ENCODE data around the gene TMEM106C.

The TMEM106C gene, protein sequence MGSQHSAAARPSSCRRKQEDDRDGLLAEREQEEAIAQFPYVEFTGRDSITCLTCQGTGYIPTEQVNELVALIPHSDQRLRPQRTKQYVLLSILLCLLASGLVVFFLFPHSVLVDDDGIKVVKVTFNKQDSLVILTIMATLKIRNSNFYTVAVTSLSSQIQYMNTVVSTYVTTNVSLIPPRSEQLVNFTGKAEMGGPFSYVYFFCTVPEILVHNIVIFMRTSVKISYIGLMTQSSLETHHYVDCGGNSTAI

DNA sequence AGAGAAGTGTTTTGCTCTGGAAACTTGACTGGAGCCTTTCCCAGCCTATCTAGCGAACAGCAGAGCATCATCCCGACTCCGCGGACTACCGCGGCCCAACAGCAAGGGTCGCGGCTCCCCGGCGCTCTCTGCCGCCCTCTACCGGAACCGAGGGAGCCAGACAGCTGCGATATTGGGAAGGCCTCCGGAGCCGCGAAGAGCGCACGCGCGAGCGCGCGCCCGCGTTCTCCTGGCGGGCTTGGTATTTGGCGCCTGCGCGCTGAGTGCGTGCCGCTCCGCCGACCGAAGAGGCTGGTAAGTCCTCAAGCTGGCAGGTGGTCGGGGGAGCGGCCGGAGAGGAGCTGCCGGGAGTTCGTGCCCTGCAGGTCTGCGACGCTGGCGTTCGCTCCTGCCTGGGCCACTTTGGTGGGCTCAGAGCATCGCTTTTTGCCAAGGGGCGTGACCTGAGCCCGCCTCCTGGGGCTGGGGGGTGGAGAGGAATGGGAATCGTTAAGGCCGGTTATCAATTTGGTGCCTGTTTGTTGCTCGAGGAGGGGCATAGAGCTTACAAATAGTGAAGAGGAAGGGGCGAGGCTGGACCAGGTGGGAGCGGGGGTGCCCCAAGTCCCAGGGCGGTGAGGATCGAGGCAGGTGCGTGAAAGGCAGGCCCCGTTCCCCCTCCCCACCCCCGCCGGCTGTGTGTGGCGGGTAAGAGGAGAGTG is at the start of gene TMEM106C:
Gene TMEM106C (plus strand): TSS at position 257 of the 701 bp plus-strand sequence. CDS start 641 bp downstream, outside the sequence.
- peak; percentile 93 for DNase-seq

DNA sequence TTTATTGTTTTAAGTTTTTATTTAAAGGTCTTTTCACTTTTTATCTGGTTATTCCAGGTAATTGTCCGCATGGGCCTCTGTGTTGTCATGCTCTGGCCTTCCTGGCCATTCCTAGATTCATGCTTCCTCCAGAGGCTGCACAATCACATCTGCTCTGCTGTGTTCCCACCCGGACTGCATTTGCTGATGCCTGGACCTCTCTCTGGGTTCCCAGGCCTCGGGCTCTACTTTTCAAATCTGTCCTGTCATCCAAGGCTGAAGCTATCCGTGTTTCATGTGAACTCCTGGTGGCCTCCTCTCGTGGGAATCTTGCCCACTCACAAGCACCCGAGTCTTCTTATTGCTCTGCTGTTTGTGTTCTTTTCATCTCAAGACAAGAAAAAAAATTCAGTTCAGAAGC is 42.5 kb upstream of the TMEM106C start:
- no peak for DNase-seq

DNA sequence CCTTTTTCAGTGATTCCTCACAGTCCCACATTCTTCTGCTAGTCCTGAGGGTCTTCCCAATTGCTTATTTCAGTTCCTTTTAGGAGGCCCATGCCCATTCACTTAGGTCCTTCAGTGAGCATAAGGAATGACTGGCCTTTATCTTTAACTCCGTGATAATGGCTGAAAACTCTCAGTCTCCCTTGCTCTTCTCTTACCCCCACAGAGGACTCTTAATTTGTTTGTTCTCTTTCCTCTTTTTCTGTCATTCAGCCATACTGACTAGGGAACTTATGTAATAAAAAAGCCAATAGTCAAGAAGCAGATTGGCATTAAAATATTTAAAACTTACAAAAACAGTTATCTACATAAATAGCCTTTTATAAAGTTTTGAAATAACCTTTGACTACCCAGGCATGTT is 41.5 kb upstream of the TMEM106C start:
- DNase-seq: no peak

DNA sequence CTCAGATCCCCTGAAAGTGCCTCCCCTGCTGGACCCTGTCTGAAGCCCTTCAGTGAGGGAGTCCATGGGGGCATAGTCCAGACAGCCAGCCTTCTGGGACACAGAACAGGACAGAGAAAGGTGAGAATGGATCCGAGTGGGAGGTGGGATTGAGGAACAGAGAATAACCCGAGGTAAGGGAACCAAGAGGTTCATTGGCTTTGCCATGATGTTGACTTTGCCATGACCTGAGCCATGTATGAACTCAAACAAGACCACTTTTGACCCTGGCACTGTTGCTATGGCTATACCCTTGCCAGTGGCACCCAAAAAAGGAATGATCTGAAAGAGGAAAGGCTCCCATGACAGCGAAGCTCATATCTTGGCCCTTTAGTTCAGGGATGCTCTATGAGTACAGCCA is 36.0 kb upstream of the TMEM106C start:
- no peak for DNase-seq

DNA sequence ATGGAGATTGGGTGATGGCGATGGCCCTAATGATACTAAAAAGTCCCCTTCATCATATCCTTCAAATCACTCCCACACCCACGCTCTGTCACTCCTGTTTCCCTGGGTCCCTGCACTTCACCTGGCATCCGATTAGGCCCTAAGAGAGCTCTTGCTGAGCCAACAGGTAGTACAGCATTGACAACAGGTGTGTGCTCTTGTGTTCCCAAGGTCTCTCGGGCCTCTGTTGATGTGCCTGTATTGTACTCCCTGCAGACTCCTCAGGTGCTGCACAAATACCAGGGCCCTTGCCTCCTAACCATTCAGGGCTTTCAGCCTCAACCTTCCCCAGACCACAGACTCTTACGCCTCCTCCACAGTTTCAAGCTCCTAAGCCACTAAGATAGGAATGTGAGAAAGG is 32.8 kb upstream of the TMEM106C start:
- DNase-seq: no peak

DNA sequence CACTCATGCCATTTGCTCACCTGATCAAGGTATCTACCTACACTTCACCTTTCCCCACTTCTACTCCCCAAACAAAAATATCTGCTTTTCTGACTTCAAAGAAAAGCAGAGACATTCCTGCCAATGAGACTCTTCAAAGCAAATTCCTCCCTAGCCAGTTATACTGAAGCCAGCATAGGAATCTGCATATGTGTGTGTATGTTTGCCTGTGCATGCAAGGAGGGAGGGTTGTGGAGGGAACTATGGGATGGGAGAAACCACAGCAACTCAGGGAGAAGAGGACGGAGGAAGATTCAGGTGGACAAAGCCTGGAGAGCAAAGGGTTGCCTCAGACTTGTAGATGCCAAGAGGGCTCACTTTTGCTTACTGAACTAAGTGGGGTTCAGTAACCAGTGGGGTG is 32.2 kb upstream of the TMEM106C start:
- DNase-seq: no peak

DNA sequence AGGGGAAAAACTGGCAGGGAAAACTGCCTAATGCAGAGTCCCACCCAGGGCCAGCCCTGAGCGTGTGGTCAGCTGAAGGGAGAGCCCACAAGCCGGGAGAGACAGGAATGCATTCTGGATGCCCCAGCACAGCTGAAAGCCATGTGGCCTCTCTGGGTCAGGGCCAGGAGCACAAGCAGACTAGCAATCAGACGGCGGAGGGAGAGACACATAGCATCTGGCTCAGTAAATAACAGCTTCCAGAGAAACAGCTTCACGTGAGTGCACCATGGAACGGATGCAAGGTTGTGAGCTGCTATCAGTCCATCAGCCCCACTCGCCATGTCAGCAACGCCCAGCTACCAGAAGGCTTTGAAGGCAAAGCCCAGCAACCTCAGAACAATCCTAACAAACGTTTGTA is 28.2 kb upstream of the TMEM106C start:
- DNase-seq: no peak

DNA sequence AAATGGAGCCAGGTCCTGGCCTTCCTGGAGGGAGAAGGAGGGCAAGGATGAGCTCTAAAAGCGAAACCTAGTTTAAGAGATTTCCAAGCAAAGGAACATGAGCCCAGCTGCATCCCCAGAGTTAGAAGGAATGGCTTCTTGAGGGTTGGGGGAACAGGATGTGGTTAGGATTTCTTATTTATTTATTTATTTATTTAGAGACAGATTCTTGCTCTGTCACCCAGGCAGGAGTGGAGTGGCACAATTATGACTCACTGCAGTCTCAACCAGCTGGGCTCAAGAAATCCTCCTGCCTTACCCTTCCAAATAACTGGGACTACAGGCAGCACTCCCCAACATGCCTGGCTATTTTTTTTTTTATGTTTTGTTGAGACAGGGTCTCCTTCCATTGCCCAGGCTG is 25.3 kb upstream of the TMEM106C start:
- DNase-seq: no peak

DNA sequence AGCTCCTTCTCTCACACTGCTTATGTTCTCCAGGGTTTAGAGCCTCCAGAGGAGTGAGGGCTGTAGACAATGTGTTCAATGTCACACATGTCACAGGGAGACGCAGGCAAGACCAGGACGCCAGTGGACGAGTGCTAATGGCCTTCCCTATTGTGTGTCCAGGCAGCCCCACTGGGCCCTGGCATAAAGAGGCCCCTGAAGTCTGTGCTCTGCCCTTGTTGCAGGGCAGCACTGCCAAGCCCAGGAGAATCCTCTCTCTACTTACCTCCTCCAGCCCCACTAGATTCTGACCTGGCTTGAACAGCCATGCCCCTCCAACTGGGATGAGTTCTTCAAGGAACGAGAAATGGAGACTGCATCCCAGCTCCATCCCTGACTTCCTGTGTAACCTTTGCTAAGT is 24.8 kb upstream of the TMEM106C start:
- DNase-seq: no peak

DNA sequence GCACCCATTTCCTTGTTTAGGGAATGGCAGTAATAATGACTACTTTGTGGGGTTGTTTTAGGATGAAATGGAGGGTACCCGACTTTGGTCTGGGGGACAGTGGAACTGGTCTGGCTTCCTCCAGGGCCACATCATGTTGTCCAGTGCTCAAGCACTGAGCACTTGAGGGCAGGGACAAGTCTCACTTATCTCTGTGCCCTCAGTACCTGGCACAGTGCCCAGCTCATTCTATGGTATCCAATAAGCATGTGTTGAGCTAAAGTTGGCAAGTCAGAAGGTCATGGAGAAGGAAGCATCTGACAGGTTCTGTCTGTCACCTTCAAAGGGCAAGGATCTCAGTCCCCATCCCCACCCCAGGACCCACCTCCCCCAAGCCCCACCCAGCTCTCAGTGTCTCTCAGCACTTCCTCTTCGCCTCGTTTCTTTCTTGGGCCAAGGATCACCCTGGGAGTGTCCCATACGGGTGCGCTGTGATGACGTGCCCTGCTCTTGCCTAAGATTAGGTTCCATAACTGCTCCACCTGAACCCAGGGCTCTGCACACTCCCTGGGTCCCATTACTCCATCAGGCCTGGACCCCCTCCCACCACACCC is 24.3 kb upstream of the TMEM106C start:
- DNase-seq: no peak

DNA sequence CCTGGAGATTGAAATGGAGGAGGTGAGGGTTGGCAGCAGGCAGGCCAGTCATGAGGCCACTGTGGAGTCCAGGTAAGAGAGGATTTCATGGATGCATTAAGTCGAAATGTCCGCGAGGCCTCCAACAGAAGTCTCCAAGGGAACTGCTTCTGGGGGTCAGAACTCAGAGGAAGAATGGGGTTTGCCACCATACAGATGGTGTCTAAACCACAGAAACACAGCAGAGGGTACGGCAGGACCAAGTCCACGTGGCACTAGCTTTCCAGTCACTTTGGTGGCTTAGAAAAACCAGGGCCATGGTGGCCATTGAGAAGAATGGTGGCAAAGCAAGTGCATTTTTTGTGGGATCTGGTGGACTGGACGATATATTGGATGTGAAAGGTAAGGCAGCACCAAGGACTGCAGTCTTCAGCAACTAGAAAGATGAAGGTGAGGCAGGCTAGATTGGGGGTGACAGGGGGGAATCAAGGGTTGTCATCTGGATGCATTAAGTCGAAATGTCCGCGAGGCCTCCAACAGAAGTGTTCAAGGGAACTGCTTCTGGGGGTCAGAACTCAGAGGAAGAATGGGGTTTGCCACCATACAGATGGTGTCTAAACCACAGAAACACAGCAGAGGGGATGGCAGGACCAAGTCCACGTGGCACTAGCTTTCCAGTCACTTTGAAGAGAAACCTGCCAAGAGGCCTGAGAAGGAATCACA is 22.5 kb upstream of the TMEM106C start:
- no peak for DNase-seq

DNA sequence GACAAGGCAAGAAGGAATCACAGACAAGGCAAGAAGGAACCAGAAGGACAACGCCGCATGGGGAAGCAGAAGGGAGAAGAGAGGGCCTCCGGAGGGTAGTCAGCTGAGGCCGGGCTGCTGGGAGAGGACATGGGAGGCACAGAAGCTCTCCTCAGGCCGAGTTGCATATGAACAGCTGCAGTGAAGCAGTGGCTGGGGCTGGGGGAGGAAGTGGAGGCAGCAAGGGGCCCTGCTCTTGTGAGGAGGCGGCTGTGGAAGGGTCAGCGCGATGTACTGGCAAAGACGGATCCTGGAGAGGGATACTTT is 22.0 kb upstream of the TMEM106C start:
- DNase-seq: no peak

DNA sequence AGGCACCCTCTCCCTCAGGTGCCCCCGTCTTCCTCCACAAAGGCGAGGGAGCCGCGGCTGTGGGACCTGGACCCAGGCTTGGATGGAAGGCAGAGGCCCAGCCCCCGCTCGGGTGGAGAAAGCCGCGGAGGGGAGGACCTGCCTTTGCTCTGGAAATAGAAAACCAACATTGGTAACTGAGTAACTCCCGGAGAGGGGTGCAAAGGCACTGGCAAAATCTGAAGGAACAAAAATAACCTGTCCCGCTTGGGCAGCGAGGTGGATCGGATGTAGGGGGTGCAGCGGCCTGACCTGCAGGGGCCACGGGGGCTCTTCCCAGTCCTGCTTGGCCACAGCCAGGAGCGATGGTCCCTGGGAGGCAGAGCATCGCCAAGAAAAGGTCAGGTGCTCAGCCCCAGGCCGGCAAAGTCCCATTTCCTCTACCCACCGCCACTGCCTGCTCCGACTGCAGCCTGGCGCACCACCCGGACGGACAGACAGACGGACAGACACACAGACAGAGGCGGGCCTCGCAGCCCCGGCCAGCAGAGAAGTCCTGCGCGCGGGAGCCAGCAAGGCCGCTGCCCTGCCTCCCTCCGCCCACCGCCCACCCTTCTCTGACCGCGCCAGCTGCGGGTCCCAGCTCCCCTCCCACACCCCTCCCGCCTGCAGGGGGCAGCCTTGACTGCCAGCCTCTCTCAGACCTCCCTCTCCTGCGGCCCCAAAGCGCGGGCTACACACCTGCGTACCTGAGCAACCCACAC is 21.4 kb upstream of the TMEM106C start:
- peak; percentile 50 for DNase-seq

DNA sequence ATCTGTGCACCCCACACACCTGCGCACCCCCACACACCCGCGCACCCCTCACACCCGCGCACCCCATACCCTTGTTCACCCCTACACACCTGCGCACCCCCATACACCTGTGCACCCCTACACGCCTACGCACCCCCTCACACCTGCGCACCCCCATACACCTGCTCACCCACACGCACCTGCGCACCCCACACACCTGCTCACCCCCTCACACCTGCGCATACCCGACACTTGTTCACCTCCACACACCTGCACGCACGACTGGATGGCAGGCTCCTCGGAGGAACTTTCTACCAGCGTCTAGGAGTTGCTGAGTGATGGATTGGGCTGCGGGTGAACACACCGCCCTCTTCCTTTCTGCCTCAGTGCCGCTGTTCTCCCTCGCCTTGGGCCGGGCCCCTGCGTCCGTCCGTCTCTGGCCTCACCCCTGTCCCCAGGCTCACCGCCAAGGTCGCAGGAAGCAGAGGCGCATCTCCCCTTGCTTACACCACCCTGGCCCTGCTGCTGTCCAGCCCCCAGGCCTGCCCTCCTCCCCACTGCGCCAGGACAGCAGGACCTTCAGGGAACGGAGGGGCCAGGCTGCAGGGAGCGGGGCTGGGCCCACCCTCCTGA is 20.7 kb upstream of the TMEM106C start:
- DNase-seq: no peak

DNA sequence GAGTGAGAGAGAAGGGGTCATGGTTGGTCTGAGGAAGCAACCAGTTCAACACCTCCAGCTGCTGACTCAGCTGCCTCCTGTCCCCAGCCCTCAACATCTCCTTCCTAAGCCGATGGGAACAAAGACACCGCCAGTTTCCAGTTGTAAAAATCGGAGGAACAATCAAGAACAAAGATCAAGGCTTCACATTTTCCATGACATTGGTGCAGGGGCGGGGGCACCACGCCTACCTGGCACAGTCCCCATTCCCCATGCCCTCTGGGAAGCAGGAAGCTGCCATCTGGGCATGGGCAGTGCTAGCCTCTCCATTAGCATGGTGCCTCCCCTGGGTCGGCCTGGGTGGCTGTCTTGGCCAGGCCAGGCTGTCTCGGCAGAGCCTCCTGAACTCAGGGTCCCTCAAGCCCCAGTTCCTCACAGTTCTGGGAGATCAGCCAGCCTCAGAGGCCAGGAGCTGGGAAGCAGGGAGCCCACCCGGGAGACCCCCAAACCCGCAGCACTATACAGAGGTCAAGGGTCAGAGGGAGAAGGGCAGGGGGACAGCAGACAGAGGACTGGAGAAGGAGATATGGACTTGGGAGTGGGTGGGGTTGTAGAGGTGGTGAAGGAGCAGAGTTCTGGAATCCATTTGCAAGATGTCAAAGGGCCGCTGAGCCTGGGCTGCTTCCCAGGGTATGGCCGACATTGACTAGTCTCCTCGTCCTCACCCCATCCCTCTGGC is 19.6 kb upstream of the TMEM106C start:
- DNase-seq: no peak

DNA sequence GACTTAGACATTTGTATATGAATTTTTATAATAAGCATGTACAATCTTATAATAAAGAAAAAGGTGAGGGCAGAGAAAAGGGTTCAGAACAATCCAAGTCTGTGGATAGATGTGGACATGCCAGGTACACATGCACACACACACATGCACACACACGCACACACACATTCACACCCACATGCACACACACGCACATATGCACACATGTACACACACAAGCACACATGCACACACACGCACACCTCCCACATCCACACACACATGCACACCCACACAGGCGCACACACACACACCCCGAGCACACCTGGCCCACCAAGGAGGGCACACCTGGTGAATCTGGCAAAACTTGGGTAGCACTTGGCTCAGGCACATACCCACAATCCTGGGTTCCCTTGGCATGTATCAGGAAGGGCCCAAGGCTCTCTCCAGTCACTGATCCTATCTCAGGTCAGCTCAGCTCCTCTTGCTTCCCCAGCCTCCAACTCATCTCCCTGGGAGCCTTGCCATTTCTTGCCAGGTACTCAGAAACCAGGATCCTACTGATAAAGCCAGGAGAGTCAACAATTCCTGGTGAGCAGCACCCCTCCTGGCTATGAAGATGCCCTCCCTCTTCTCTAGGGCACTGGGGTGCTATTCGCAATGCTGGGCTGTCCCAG is 18.6 kb upstream of the TMEM106C start:
- no peak for DNase-seq

DNA sequence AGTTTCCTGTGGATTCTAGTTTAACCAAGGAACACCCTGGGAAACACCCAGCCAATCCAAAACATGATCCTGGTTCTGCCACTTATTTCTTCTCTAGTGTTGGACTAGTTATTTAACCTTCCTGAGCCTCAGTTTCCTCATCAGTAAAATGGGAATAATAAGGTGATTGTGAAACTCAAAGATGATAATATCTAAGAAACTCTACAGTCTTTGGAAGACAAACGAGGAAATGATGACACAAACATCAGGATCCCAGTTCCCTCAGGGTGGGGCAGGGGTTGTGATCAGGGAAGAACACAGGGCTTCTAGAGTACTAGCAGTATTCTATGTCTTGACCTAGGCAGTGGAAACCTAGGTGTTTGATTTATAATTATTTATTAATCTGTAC is 18.1 kb upstream of the TMEM106C start:
- DNase-seq: no peak

DNA sequence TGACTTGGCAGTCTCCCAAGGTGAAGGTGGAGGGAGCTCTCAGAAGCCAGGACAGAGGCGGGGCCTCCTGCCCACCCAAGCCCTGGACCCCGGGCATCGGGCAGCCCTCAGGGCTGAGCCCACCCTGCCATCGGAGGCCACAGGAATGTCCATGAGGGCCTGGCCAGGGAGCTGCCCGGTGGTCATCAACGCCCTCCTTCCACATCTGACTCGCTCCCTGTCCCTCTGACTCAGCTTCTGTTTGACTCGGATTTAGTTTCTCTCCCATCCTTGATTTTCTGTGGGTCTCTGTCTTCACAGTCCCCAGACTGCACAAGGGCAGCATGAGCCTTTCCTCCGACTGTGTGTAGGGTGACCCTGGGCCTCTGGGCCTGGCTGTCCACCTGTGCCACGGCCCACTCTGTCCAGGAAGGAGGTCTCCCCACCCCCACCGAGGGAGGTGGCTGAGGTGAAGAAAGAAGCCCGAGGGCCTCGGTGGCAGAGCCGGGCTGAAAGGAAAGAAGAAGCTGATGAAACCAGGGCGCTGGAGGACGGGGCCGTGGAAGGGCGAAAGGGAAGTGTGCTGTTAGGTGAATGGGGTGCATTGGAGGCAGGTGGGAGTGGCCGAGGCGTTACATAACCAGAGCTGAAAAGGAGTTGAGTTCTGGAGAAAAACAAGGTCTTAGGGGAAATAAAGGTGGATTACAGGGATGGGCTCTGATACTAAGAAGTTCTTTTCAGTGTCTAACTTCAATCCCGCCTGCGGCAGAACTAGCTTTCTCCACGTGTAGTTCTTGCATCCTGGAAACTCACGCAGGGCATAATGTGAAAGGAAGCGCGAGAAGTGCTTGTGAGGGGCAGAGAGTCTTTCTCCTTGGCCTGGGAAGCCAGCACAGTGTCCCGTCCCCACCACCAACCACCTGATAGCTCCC is 16.7 kb upstream of the TMEM106C start:
- DNase-seq: no peak

DNA sequence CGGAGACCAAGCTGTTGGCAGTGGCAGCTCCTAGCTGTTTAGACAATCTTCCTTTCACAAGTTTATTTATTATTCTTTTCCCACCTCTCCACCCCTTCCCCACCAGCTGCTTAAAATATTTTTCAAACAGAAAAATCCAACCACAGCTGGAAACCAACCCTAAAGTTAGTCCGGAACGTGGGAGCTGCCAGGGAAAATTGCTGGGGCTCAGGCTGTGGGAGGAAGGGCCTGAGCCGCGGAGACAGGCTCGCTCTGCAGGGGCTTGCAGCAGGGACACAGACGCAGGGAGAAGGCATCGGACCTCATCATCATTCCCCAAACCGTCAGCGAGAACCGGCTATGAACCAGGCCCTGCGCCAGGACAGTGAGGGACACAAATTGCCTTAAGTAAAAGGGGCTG is 16.1 kb upstream of the TMEM106C start:
- no peak for DNase-seq

All from CD4-positive, alpha-beta T cell treated with Interleukin-21 for 1 hour (primary cell).